Body of pancreas (tissue), 4 donors: Measurements from ENCODE around the gene BCL6. TPM values are rescaled to one million over a fixed set of nuclear protein-coding genes. Genes with fewer than 3 reads are reported as not detected.

Source experiments
- ATAC-seq: fragments of 150-250 bp; one replicate; pipeline ENCODE4 v1.9.1; 2016
- DNase-seq, 4 donors: peaks; one replicate each; pipeline ENCODE4 v3.0.0-alpha.2; 2019
- H3K27ac ChIP-seq, 4 donors: fragments of 200-600 bp; sonication (generic); 1 replicate in 3 of 4; 2 replicates in 1 of 4; pipeline versions ENCODE4 v1.5.1 to v1.6.1; 2016 to 2019; ENCODE audit warnings: mild to moderate bottlenecking in 1 of 4, mixed read lengths in 1 of 4, moderate library complexity in 1 of 4
- H3K27me3 ChIP-seq, 2 donors: fragments of 200-600 bp; sonication (generic); one replicate each; pipeline ENCODE4 v1.6.0; 2016; ENCODE audit warnings: mild to moderate bottlenecking in 1 of 2
- H3K36me3 ChIP-seq, 2 donors: fragments of 200-600 bp; sonication (generic); replicated peaks in 1 of 2; 2 replicates each; pipeline ENCODE4 v1.5.1; 2016; ENCODE audit warnings: low read depth in 2 of 2; ENCODE audit not compliant: insufficient read depth in 1 of 2
- H3K4me1 ChIP-seq: fragments of 200-600 bp; sonication (generic); one replicate; pipeline ENCODE4 v1.6.0; 2016
- H3K4me3 ChIP-seq, 2 donors: fragments of 200-600 bp; sonication (generic); 1 replicate in 1 of 2; 2 replicates in 1 of 2; pipeline ENCODE4 v1.5.1; 2016 to 2019
- H3K9me3 ChIP-seq, 3 donors: fragments of 200-600 bp; sonication (generic); 1 replicate in 2 of 3; 2 replicates in 1 of 3; pipeline ENCODE4 v1.5.1; 2016
- POLR2A ChIP-seq, 3 donors: fragments of 450-650 bp; IDR thresholded peaks; one replicate each; pipeline ENCODE4 v1.6.1; 2016; ENCODE audit warnings: antibody characterized with exemption in 3 of 3, mild to moderate bottlenecking in 2 of 3
- WGBS, 2 donors: methylation state at CpG; one replicate each; pipeline ENCODE4 v1.1.5; 2017; 5-methylcytosine and 5-hydroxymethylcytosine counted together
- intact Hi-C: fragments of 100-400 bp; cut with DNase I; formaldehyde crosslinking; loops from one replicate; pipeline ENCODE4 v1.15.1; 2023
- total RNA-seq, 2 donors: library from RNA; depleted of rRNA; stranded (reverse); fragments of >200 nt; gene quantifications; one replicate each; pipeline ENCODE4 v1.1.0, GENCODE V29; 2016
- TF ChIP-seq, protein P1 (sequence below), 7 experiments: fragments of 450-650 bp in 4 of 7; fragments of 200-600 bp in 3 of 7; sonication (generic) in 3 of 7; IDR thresholded peaks; one replicate each; pipeline ENCODE4 v1.5.1; 2016 to 2019; ENCODE audit warnings: antibody characterized with exemption in 7 of 7

BCL6 gene
- total RNA-seq, 2 donors from 2014 or later = 45.7 to 53.4 TPM

DNA sequence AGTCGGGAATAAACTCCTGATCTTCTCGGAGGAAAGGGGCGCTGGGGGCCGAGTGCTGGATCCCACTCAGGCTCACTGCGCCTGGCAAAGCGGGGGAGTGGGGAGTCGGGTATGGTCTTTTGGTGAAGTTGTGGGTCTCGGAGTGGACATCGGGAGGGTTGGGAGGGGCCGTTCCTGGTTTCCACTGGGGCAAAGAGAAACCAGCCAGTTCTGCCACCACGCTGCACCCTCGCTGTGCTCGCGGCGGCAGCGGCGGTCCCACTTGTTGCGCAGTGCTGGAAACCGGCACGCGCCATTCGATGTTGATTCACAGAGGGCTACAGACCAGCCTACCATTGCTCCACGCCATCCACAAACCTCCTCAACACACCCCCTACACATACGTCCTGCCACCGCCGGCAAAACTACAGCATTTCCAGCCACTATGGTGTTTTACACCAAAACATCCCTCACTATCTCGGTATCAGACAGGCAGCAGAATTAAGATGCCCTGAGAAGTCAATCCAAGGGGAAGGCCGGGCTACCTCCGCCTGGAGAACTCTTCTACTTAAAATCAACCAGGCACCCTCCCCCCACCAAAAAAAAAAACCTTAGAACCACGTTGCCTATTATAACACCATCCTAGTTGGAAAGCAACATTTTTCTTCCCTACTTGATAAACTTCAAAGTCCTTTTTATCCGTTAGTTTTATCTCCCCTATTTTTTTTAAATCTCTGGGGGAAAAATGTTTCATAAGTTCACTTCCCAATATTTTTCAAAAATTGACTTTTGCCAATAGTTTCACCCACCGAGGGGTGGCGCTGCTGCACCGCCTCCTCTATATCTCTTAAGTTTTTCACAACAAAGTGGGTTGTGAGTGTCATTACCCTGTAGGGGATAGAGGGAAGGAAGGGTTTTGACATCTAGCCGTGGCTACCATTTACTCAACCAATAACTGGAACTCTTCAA is 3.6 kb downstream of the BCL6 start:
- ATAC-seq (no peak), DNase-seq (peak; percentile 70 to 81 (median 77))
- peak in 2 of 3 donors; percentile 17 to 49 for TF ChIP-seq POLR2A (IDR thresholded peaks at IDR 0.05)
- TF ChIP-seq, protein P1, sequence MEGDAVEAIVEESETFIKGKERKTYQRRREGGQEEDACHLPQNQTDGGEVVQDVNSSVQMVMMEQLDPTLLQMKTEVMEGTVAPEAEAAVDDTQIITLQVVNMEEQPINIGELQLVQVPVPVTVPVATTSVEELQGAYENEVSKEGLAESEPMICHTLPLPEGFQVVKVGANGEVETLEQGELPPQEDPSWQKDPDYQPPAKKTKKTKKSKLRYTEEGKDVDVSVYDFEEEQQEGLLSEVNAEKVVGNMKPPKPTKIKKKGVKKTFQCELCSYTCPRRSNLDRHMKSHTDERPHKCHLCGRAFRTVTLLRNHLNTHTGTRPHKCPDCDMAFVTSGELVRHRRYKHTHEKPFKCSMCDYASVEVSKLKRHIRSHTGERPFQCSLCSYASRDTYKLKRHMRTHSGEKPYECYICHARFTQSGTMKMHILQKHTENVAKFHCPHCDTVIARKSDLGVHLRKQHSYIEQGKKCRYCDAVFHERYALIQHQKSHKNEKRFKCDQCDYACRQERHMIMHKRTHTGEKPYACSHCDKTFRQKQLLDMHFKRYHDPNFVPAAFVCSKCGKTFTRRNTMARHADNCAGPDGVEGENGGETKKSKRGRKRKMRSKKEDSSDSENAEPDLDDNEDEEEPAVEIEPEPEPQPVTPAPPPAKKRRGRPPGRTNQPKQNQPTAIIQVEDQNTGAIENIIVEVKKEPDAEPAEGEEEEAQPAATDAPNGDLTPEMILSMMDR (IDR thresholded peaks at IDR 0.05) = peak; percentile 73 to 93 (median 92)
- Histone ChIP-seq H3K27ac (peak overlapping the region; percentile 89 to 99 (median 99)), H3K27me3 (no peaks in the 10 kb centered on the region), H3K9me3 (no peaks in the 10 kb centered on the region), H3K4me3 (peak overlapping the region; percentile 33), H3K4me1 (peaks cover 37% of the 10 kb centered on the region), H3K36me3 (no peaks in the 10 kb centered on the region)
- intact Hi-C loops = no loop called here
- 1% methylated on average over 34 to 35 of the region's 35 CpGs for WGBS, 2 donors

DNA sequence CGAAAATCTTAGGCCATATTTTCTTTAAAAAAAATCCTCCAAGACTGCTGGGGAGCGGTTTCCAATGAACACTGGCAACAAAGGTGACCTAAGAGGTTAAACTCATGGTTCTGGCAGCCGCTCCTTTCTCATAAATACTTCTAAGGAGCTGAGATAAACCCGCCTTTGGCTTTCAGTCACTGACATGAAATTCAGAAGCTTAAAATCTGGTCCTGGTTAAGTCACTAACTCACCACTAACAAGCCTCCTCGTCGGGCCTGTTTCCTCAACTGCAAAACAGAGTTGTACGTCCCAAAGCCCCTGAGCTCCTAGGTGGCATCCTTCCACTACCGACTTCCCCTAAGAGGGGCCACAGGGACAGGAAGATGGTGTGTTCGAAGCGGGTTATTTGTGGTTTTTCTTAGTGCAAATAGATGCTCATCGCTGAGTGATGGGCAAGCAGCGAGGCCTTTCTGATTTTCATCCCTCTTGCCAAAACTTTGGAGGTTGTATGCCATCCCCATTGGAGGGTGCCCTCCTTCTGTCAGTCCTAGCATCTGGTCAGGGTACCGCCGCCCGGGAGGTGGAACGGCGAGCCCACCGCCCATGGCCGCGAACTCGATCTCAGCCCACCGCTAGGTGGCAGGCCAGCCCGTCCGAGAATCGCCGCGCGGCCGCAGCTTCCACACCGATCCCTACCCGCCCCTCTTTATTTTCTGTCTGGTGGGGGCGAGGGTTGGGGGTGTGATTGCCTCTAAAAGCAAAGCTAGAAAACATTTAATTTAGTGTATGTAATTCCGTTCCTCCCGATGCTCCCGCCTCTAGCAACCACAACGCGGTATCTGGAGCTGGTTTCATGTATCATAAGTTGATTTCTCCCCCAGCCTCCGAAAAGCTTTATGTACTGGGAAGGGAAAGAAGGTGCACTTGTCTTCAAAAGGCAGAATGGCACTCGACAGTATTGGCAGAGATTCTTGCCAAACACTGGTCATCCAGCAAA is 4.6 kb downstream of the BCL6 start:
- no peaks in the 10 kb centered on the region for H3K36me3 ChIP-seq
- TF ChIP-seq, protein P1 (IDR thresholded peaks at IDR 0.05) = peak; percentile 84 to 93 (median 91)
- peak in 2 of 3 donors; percentile 3 to 14 for TF ChIP-seq POLR2A (IDR thresholded peaks at IDR 0.05)
- peaks cover 45% of the 10 kb centered on the region for H3K4me1 ChIP-seq
- peak overlapping the region; percentile 33 for H3K4me3 ChIP-seq
- no peak for ATAC-seq
- 3 to 5% methylated on average over 29 to 39 of the region's 39 CpGs for whole genome bisulfite sequencing, 2 donors
- intact Hi-C loops = no loop called here
- H3K27ac ChIP-seq = peak overlapping the region; percentile 89 to 99 (median 99)
- peak; percentile 60 to 72 (median 66) for DNase-seq
- no peaks in the 10 kb centered on the region for H3K27me3 ChIP-seq
- H3K9me3 ChIP-seq = no peaks in the 10 kb centered on the region

DNA sequence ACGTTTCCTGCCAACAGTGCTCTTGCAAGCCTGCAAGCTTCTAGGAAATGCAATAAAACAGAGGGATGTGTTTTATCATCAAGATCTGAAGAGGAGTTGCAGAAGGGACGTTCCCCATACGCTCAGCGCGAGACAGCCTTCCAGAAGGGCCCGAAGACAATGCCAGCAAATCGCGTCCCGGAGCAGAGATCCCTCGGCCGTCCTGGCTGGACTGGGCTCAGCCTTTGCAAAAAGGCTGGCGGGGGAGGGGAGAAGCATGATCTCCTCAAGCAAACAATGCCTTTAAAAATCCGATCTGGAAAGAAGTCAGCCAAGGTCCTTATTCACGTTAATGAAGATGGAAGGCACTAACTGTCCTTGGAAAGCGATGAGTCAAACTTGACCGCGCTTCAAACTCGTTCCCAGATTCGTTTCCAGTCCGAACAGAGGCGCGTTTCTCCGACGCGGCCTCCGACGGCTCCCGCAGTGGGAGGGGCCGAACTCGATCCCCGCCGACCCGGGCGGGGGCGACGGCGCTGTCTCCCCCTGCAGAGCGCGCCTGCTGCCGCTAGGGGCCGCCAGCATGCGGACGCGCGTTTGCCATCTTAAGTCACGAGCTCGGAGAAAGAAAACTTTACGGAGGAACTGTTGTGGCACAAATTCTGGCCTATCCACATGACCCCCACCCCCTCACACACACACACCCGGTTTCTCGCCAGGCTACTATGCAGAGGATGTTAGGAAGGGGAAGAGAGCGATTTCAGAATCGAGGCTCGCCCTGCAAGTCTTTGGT is 5.5 kb downstream of the BCL6 start:
- Histone ChIP-seq H3K36me3 (no peaks in the 10 kb centered on the region), H3K27ac (peak overlapping the region; percentile 89 to 99 (median 99)), H3K4me1 (peaks cover 45% of the 10 kb centered on the region), H3K27me3 (no peaks in the 10 kb centered on the region), H3K4me3 (peak overlapping the region in 1 of 2 donors; percentile 1), H3K9me3 (no peaks in the 10 kb centered on the region)
- ATAC-seq (peak; percentile 17), DNase-seq (peak; percentile 70 to 81 (median 78))
- intact Hi-C loops = loop anchor here (5.0 kb wide), 1 partner anchor 1218 kb away; no protein-coding TSS in a partner anchor
- TF ChIP-seq, protein P1 (IDR thresholded peaks at IDR 0.05) = peak; percentile 91 to 94 (median 93)
- peak; percentile 22 to 55 (median 54) for TF ChIP-seq POLR2A (IDR thresholded peaks at IDR 0.05)
- 2 to 3% methylated on average over 48 to 53 of the region's 53 CpGs for WGBS, 2 donors

DNA sequence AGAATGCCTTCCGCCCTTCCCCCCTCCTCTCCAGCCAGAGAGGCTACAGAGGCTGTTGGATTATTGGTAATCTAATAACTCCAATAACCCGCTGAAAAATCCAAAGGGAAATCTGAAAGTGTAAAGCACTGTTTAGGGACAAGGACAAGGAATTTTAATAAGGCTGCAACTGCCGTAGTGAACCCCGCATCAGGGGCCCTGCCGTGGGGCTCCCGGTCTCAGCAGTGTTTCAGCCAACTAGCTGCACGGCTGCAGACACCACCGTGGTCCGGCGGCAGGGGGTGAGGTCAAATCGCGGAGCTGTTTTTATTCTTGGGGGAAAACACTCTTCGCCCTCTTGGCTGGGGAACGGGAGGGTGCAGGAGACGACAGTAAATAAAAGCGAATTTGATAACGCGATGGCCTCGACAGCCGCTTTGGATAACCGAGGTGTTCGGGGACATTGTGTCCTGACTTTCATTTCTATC is 6.1 kb downstream of the BCL6 start:
- Histone ChIP-seq H3K27me3 (no peaks in the 10 kb centered on the region), H3K27ac (peak overlapping the region; percentile 89 to 99 (median 99)), H3K4me1 (peaks cover 45% of the 10 kb centered on the region), H3K9me3 (no peaks in the 10 kb centered on the region), H3K36me3 (no peaks in the 10 kb centered on the region), H3K4me3 (peak overlapping the region in 1 of 2 donors; percentile 1)
- intact Hi-C loops = loop anchor here (5.0 kb wide), 1 partner anchor 1218 kb away; no protein-coding TSS in a partner anchor
- WGBS, 2 donors = 0 to 1% methylated on average over 20 to 22 of the region's 22 CpGs
- TF ChIP-seq, protein P1 (IDR thresholded peaks at IDR 0.05) = peak in 1 of 7 experiments; percentile 3
- no peak for TF ChIP-seq POLR2A (IDR thresholded peaks at IDR 0.05)
- peak; percentile 61 to 71 (median 64) for DNase-seq
- ATAC-seq = peak; percentile 16
